H9 (cell line): ENCODE results near the gene C10orf95. TPM values are rescaled to one million over a fixed set of nuclear protein-coding genes. Genes with fewer than 3 reads are reported as not detected.

Experiments used
- DNase-seq: peaks from one replicate; pipeline ENCODE4 v3.0.0-alpha.2; 2017
- H2AFZ ChIP-seq: one replicate; pipeline ENCODE4 v1.6.1; 2013; ENCODE audit warnings: mild to moderate bottlenecking, low read length, control low read depth, moderate library complexity
- H2AK5ac ChIP-seq: 2 replicates; pipeline ENCODE4 v1.6.1; 2013; ENCODE audit warnings: low read length, control low read depth, mixed read lengths; ENCODE audit not compliant: insufficient read length
- H2BK120ac ChIP-seq: one replicate; pipeline ENCODE4 v1.6.1; 2013; ENCODE audit warnings: low read depth, mild to moderate bottlenecking, low read length, control low read depth, inconsistent platforms; ENCODE audit not compliant: poor library complexity, severe bottlenecking
- H2BK12ac ChIP-seq: 2 replicates; pipeline ENCODE4 v1.6.1; 2013; ENCODE audit warnings: low read length, control low read depth, mixed read lengths, low read depth; ENCODE audit not compliant: insufficient read length
- H2BK15ac ChIP-seq: 2 replicates; pipeline ENCODE4 v1.6.1; 2013; ENCODE audit warnings: low read depth, low read length, control low read depth
- H2BK20ac ChIP-seq: one replicate; pipeline ENCODE4 v1.6.1; 2013; ENCODE audit warnings: low read depth, mild to moderate bottlenecking, low read length, control low read depth, inconsistent platforms; ENCODE audit not compliant: poor library complexity, severe bottlenecking
- H2BK5ac ChIP-seq: 2 replicates; pipeline ENCODE4 v1.6.1; 2013; ENCODE audit warnings: low read length, control low read depth, mixed read lengths; ENCODE audit not compliant: insufficient read length
- H3K14ac ChIP-seq: 2 replicates; pipeline ENCODE4 v1.6.1; 2013; ENCODE audit warnings: low read length, control low read depth; ENCODE audit not compliant: insufficient read depth
- H3K18ac ChIP-seq: 2 replicates; pipeline ENCODE4 v1.6.1; 2013; ENCODE audit warnings: low read depth, mild to moderate bottlenecking, mixed read lengths, low read length, control low read depth; ENCODE audit not compliant: insufficient read length
- H3K23ac ChIP-seq: 2 replicates; pipeline ENCODE4 v1.6.1; 2013; ENCODE audit warnings: low read length, control low read depth, mixed read lengths, low read depth; ENCODE audit not compliant: insufficient read length
- H3K23me2 ChIP-seq: 2 replicates; pipeline ENCODE4 v1.6.1; 2013; ENCODE audit warnings: low read depth, mild to moderate bottlenecking, mixed read lengths, low read length, control low read depth; ENCODE audit not compliant: insufficient read length, poor library complexity, severe bottlenecking
- H3K27ac ChIP-seq: 2 replicates; pipeline ENCODE4 v1.5.1; 2013; ENCODE audit warnings: low read length, control low read depth, mixed read lengths, low read depth; ENCODE audit not compliant: insufficient read length
- H3K27me3 ChIP-seq: 2 replicates; pipeline ENCODE4 v1.6.1; 2013; ENCODE audit warnings: low read length, control low read depth, inconsistent platforms; ENCODE audit not compliant: insufficient read depth
- H3K4ac ChIP-seq: 2 replicates; pipeline ENCODE4 v1.6.1; 2013; ENCODE audit warnings: low read depth, mild to moderate bottlenecking, control low read depth, inconsistent platforms, low read length, moderate library complexity
- H3K4me1 ChIP-seq: 2 replicates; pipeline ENCODE4 v1.6.1; 2013; ENCODE audit warnings: low read length, control low read depth, inconsistent platforms; ENCODE audit not compliant: insufficient read depth
- H3K4me2 ChIP-seq: 2 replicates; pipeline ENCODE4 v1.6.1; 2013; ENCODE audit warnings: low read length, control low read depth, mixed read lengths; ENCODE audit not compliant: insufficient read length, insufficient read depth
- H3K56ac ChIP-seq: 2 replicates; pipeline ENCODE4 v1.6.1; 2013; ENCODE audit warnings: low read depth, mild to moderate bottlenecking, mixed read lengths, low read length, control low read depth; ENCODE audit not compliant: insufficient read length
- H3K79me1 ChIP-seq: 2 replicates; pipeline ENCODE4 v1.6.1; 2013; ENCODE audit warnings: low read depth, mild to moderate bottlenecking, moderate library complexity, low read length, control low read depth, inconsistent platforms; ENCODE audit not compliant: insufficient read depth, poor library complexity, severe bottlenecking
- H3K79me2 ChIP-seq: 2 replicates; pipeline ENCODE4 v1.6.1; 2013; ENCODE audit warnings: low read length, control low read depth, inconsistent platforms; ENCODE audit not compliant: insufficient read depth
- H3K9ac ChIP-seq: 2 replicates; pipeline ENCODE4 v1.6.1; 2013; ENCODE audit warnings: low read length, control low read depth, mixed read lengths; ENCODE audit not compliant: insufficient read length; ENCODE audit errors: extremely low read depth
- H3K9me3 ChIP-seq: one replicate; pipeline ENCODE4 v1.6.1; 2013; ENCODE audit warnings: low read depth, low read length, inconsistent platforms; ENCODE audit not compliant: control insufficient read depth
- H3T11ph ChIP-seq: one replicate; pipeline ENCODE4 v1.6.1; 2013; ENCODE audit warnings: mild to moderate bottlenecking, low read length, control low read depth, inconsistent platforms
- H4K20me1 ChIP-seq: one replicate; pipeline ENCODE4 v1.6.1; 2013; ENCODE audit not compliant: control insufficient read depth, insufficient read length, insufficient read depth
- H4K5ac ChIP-seq: 2 replicates; pipeline ENCODE4 v1.6.1; 2013; ENCODE audit warnings: low read depth, mild to moderate bottlenecking, mixed read lengths, low read length, control low read depth; ENCODE audit not compliant: insufficient read length
- H4K8ac ChIP-seq: replicated peaks from 2 replicates; pipeline ENCODE4 v1.6.1; 2013; ENCODE audit warnings: low read length, control low read depth, mixed read lengths, low read depth; ENCODE audit not compliant: insufficient read length
- H4K91ac ChIP-seq: 2 replicates; pipeline ENCODE4 v1.6.1; 2013; ENCODE audit warnings: low read depth, mild to moderate bottlenecking, moderate library complexity, mixed read lengths, low read length, control low read depth; ENCODE audit not compliant: insufficient read length
- H3K27ac Mint-ChIP-seq, 3 experiments: 2 replicates in 2 of 3; 3 replicates in 1 of 3; pipeline ENCODE4 v1.8.0; 2020 to 2021; ENCODE audit warnings: mixed read lengths in 3 of 3, mild to moderate bottlenecking in 1 of 3, moderate library complexity in 1 of 3
- H3K27me3 Mint-ChIP-seq: 2 replicates; pipeline ENCODE4 v1.8.0; 2021; ENCODE audit warnings: low read depth, mild to moderate bottlenecking, moderate library complexity, mixed read lengths
- H3K36me3 Mint-ChIP-seq, 3 experiments: 2 replicates in 2 of 3; 3 replicates in 1 of 3; pipeline ENCODE4 v1.8.0; 2020 to 2021; ENCODE audit warnings: low read depth in 3 of 3, mixed read lengths in 3 of 3; ENCODE audit not compliant: insufficient read depth in 1 of 3
- H3K4me1 Mint-ChIP-seq, 2 experiments: 2 replicates each; pipeline ENCODE4 v1.8.0; 2020; ENCODE audit warnings: mixed read lengths in 2 of 2
- H3K4me3 Mint-ChIP-seq, 2 experiments: 2 replicates in 1 of 2; 3 replicates in 1 of 2; pipeline ENCODE4 v1.8.0; 2020 to 2021; ENCODE audit warnings: mild to moderate bottlenecking in 2 of 2, mixed read lengths in 2 of 2, moderate library complexity in 1 of 2
- H3K9me3 Mint-ChIP-seq, 2 experiments: 2 replicates in 1 of 2; 3 replicates in 1 of 2; pipeline ENCODE4 v1.8.0; 2020; ENCODE audit warnings: mild to moderate bottlenecking in 2 of 2, mixed read lengths in 2 of 2, moderate library complexity in 1 of 2
- CTCF ChIP-seq: fragments of 200-600 bp; sonication (generic); conservative IDR thresholded peaks from 3 replicates; pipeline ENCODE4 v1.8.0; 2021; ENCODE audit warnings: antibody characterized with exemption, mild to moderate bottlenecking
- WGBS: extraction: QIAGEN DNeasy Blood & Tissue Kit; methylation state at CpG from one replicate; pipeline ENCODE4 v1.1.7; 2013; ENCODE audit warnings: missing lambda C conversion rate, low lambda C conversion rate, mixed read lengths; ENCODE audit not compliant: insufficient read length; ENCODE audit errors: extremely low coverage; 5-methylcytosine and 5-hydroxymethylcytosine counted together
- total RNA-seq: library from RNA; stranded (reverse); gene quantifications from 2 replicates; pipeline ENCODE4 v1.2.1, GENCODE V29; 2021

Gene C10orf95
- total RNA-seq, 1 experiment from 2014 or later = not detected

DNA sequence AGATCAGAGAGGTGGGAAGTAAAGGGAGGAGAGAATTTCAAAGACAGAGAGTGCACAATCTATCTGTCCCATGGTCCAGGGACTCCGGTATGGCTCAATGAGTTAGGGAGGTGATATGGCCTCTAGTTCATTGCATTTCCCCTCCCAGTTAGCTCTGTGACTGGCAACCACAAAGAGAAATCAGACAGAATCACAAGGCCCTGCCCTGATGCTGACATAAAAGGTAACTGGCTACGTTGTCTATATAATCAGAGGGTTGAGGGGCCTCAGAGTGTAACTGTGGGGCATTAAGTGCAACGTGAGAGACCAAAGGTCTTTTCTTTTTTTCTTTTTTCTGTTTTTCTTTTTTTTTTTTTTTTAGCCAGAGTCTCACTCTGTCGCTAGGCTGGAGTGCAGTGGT, 7.3 kb upstream of the C10orf95 start:
- Histone ChIP-seq H4K20me1 (no peaks in the 10 kb centered on the region), H2BK20ac (no peak overlapping the region), H2BK5ac (no peak overlapping the region), H3K4me2 (no peak overlapping the region), H3K14ac (no peak overlapping the region), H3K79me1 (no peaks in the 10 kb centered on the region), H2BK15ac (no peak overlapping the region), H3K56ac (no peak overlapping the region), H4K5ac (no peak overlapping the region), H4K91ac (no peak overlapping the region), H2BK120ac (no peak overlapping the region), H3K9me3 (no peaks in the 10 kb centered on the region), H3K18ac (no peak overlapping the region), H3K4ac (no peak overlapping the region), H3T11ph (no peak overlapping the region), H3K79me2 (no peaks in the 10 kb centered on the region), H4K8ac (no peak overlapping the region), H3K23me2 (peaks cover 10% of the 10 kb centered on the region), H3K4me1 (peaks cover 3% of the 10 kb centered on the region), H3K27ac (no peak overlapping the region), H2BK12ac (no peak overlapping the region), H2AFZ (no peak overlapping the region), H3K27me3 (no peaks in the 10 kb centered on the region), H3K23ac (no peak overlapping the region), H3K9ac (no peak overlapping the region), H2AK5ac (no peak overlapping the region)
- WGBS = no CpG with 5 or more reads among the region's 4 CpGs
- peaks cover 2 to 14% (median 2%) of the 10 kb centered on the region in 3 experiments; a peak in 5 of 7 replicates for H3K36me3 Mint-ChIP-seq
- TF ChIP-seq CTCF = no peak
- H3K4me1 Mint-ChIP-seq = peaks cover 60 to 70% of the 10 kb centered on the region in 2 experiments
- peaks cover 14% of the 10 kb centered on the region for H3K27me3 Mint-ChIP-seq
- DNase-seq = no peak
- H3K4me3 Mint-ChIP-seq = no peak overlapping the region
- no peaks in the 10 kb centered on the region for H3K9me3 Mint-ChIP-seq
- no peak overlapping the region for H3K27ac Mint-ChIP-seq
